Right ventricle myocardium inferior (tissue), 1 donor: ENCODE data around the gene MKS1. TPM values are rescaled to one million over a fixed set of nuclear protein-coding genes. Genes with fewer than 3 reads are reported as not detected.

Experiments used
- ATAC-seq: fragments of 200-7000 bp; cut with Tn5 transposase; one replicate; pipeline ENCODE4 v1.9.1; 2020; ENCODE audit warnings: mild to moderate bottlenecking, moderate library complexity
- DNase-seq: peaks from one replicate; pipeline ENCODE4 v3.0.0; 2021; ENCODE audit errors: missing footprints
- intact Hi-C: fragments of 100-400 bp; cut with DNase I; formaldehyde crosslinking; loops from one replicate; pipeline ENCODE4 v1.11.0; 2022
- total RNA-seq: library from RNA; stranded (reverse); fragmentation: NEBNext Ultra II Directional; extraction: Animal tissue kit (Norgen Biotek cat#: 25700); gene quantifications from one replicate; pipeline ENCODE4 v1.2.1, GENCODE V29; 2021
- donor health status: DM: no; HTN: yes; CAD: no; lungs with severe emphysema.

Gene MKS1
- total RNA-seq, 1 donor from 2014 or later = 7.7 TPM

- no peak for DNase-seq
- no peak for ATAC-seq
- intact Hi-C loops = no loop called here
These were observed 27.2 kb upstream of the MKS1 start for GRCh38 chr17:58246104-58246740.

- intact Hi-C loops = no loop called here
- no peak for DNase-seq
- ATAC-seq = no peak
These were observed 26.5 kb upstream of the MKS1 start for GRCh38 chr17:58245428-58246103.

- ATAC-seq (no peak), DNase-seq (no peak)
- intact Hi-C loops = no loop called here
These were observed 25.9 kb upstream of the MKS1 start for GRCh38 chr17:58244963-58245362.

- no peak for DNase-seq
- no peak for ATAC-seq
- intact Hi-C loops = no loop called here
These were observed 23.2 kb upstream of the MKS1 start for GRCh38 chr17:58242171-58242784.

GRCh38 chr17:58239987-58240386 is 20.9 kb upstream of the MKS1 start:
- DNase-seq (no peak), ATAC-seq (no peak)
- intact Hi-C loops = no loop called here

GRCh38 chr17:58238147-58238634 is 19.1 kb upstream of the MKS1 start, which contains the start of gene LPO:
LPO (plus strand) TSS chr17:58238584; CDS start chr17:58242980, 4,396 bp downstream.
- ATAC-seq (no peak), DNase-seq (no peak)
- intact Hi-C loops = no loop called here

- no peak for ATAC-seq
- intact Hi-C loops = no loop called here
- no peak for DNase-seq
These were observed 17.3 kb upstream of the MKS1 start for GRCh38 chr17:58236394-58236793.

GRCh38 chr17:58235821-58236220 is 16.8 kb upstream of the MKS1 start:
- no peak for DNase-seq
- intact Hi-C loops = no loop called here
- no peak for ATAC-seq

- DNase-seq (no peak), ATAC-seq (no peak)
- intact Hi-C loops = no loop called here
These were observed 15.5 kb upstream of the MKS1 start for GRCh38 chr17:58234512-58234911.

GRCh38 chr17:58233543-58233942 is 14.5 kb upstream of the MKS1 start:
- no peak for ATAC-seq
- intact Hi-C loops = no loop called here

GRCh38 chr17:58232707-58233156 is 13.7 kb upstream of the MKS1 start:
- DNase-seq (no peak), ATAC-seq (peak; percentile 54)
- intact Hi-C loops = no loop called here

More at GRCh38 chr17:58233543-58233942, 14.5 kb upstream of the MKS1 start:
- DNase-seq = no peak

GRCh38 chr17:58231641-58232040 is 12.6 kb upstream of the MKS1 start:
- intact Hi-C loops = no loop called here
- no peak for ATAC-seq
- DNase-seq = no peak

- DNase-seq = no peak
- ATAC-seq = no peak
- intact Hi-C loops = no loop called here
These were observed 10.8 kb upstream of the MKS1 start for GRCh38 chr17:58229881-58230280.

GRCh38 chr17:58229384-58229783 is 10.3 kb upstream of the MKS1 start:
- intact Hi-C loops = no loop called here
- ATAC-seq = no peak

GRCh38 chr17:58228679-58229078 is 9.6 kb upstream of the MKS1 start:
- ATAC-seq = no peak
- intact Hi-C loops = no loop called here
- no peak for DNase-seq

More at GRCh38 chr17:58229384-58229783, 10.3 kb upstream of the MKS1 start:
- DNase-seq = no peak

- no peak for ATAC-seq
These were observed 8.7 kb upstream of the MKS1 start for GRCh38 chr17:58227733-58228132.

GRCh38 chr17:58224315-58224714 is 5.3 kb upstream of the MKS1 start:
- ATAC-seq = no peak
- intact Hi-C loops = no loop called here
- no peak for DNase-seq

More at GRCh38 chr17:58227733-58228132, 8.7 kb upstream of the MKS1 start:
- DNase-seq = no peak
- intact Hi-C loops = no loop called here

- intact Hi-C loops = no loop called here
- ATAC-seq (no peak), DNase-seq (no peak)
These were observed 731 bp upstream of the MKS1 start for GRCh38 chr17:58219789-58220183.

- no peak for ATAC-seq
- intact Hi-C loops = no loop called here
- no peak for DNase-seq
These were observed 1.3 kb downstream of the MKS1 start for GRCh38 chr17:58217766-58218165.

GRCh38 chr17:58215685-58216084 is 3.4 kb downstream of the MKS1 start:
- no peak for DNase-seq
- intact Hi-C loops = no loop called here
- ATAC-seq = no peak
